Adrenal gland (tissue), 5 donors: Measurements from ENCODE around the gene PSG3.
"Not testable (repeated sequence)": the region's sequence is repeated elsewhere in the genome, so short reads cannot be mapped to it uniquely, and the experiment has no call there.

Experiments used
- POLR2A ChIP-seq, 2 donors: fragments of 450-650 bp; IDR thresholded peaks; one replicate each; pipeline ENCODE4 v1.6.1; 2017; ENCODE audit warnings: antibody characterized with exemption in 2 of 2, mild to moderate bottlenecking in 2 of 2, moderate library complexity in 1 of 2
- TF ChIP-seq, protein P1 (sequence below), 6 experiments: fragments of 450-650 bp in 4 of 6; fragments of 200-600 bp in 2 of 6; sonication (generic) in 1 of 6; IDR thresholded peaks; 1 replicate in 5 of 6; 2 replicates in 1 of 6; pipeline versions ENCODE4 v1.5.1 to v1.8.0; 2016 to 2021; ENCODE audit warnings: antibody characterized with exemption in 6 of 6, mild to moderate bottlenecking in 2 of 6, moderate library complexity in 1 of 6
- donor health status: DM: no; HTN: no; CAD: no.

DNA sequence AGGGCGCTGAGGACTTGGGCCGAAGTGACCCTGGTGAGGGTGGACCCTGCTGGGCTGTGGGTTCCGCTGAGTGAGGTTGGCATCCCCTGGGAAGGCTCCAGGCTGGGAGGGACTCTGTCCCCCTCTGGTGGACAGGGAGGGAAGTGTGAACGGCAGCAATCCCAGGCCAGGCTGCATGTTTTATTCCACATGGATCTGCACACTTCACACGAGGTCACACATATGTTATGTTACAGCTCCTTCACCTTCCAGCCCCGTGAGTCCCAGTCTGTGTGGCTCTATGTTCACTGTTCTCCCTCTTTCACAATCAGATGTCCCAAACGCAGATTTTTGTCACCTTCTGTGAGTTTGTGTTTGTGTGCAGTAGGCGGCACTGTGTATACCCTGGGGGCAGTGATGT is 27.0 kb upstream of the PSG3 start:
- TF ChIP-seq POLR2A (IDR thresholded peaks at IDR 0.05) = not testable (repeated sequence)
- TF ChIP-seq, protein P1, sequence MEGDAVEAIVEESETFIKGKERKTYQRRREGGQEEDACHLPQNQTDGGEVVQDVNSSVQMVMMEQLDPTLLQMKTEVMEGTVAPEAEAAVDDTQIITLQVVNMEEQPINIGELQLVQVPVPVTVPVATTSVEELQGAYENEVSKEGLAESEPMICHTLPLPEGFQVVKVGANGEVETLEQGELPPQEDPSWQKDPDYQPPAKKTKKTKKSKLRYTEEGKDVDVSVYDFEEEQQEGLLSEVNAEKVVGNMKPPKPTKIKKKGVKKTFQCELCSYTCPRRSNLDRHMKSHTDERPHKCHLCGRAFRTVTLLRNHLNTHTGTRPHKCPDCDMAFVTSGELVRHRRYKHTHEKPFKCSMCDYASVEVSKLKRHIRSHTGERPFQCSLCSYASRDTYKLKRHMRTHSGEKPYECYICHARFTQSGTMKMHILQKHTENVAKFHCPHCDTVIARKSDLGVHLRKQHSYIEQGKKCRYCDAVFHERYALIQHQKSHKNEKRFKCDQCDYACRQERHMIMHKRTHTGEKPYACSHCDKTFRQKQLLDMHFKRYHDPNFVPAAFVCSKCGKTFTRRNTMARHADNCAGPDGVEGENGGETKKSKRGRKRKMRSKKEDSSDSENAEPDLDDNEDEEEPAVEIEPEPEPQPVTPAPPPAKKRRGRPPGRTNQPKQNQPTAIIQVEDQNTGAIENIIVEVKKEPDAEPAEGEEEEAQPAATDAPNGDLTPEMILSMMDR (IDR thresholded peaks at IDR 0.05) = peak in 5 of 6 experiments; percentile 10 to 47 (median 31)
